OCI-LY1 (cell line): ENCODE data around the gene ADA.

Source experiments
- H2AFZ ChIP-seq: fragments of 200-600 bp; sonication (generic), shearing (Covaris generic); 2 replicates; pipeline ENCODE4 v1.6.0; 2014; ENCODE audit warnings: antibody characterized with exemption, mild to moderate bottlenecking, low read length
- H3F3A ChIP-seq: fragments of 200-600 bp; sonication (generic), shearing (Covaris generic); 2 replicates; pipeline ENCODE4 v1.6.0; 2014; ENCODE audit warnings: mild to moderate bottlenecking, antibody characterized with exemption, low read length, moderate library complexity; ENCODE audit not compliant: insufficient read depth
- H3K27ac ChIP-seq: fragments of 200-600 bp; sonication (generic); 2 replicates; pipeline ENCODE4 v1.5.1; 2014; ENCODE audit warnings: low read length, mixed run types, mild to moderate bottlenecking, low read depth; ENCODE audit not compliant: poor library complexity, severe bottlenecking
- H3K27me3 ChIP-seq: fragments of 200-600 bp; sonication (generic); 2 replicates; pipeline ENCODE4 v1.6.0; 2014; ENCODE audit warnings: antibody characterized with exemption, mild to moderate bottlenecking, low read length, moderate library complexity; ENCODE audit not compliant: insufficient read depth
- H3K36me3 ChIP-seq: fragments of 200-600 bp; sonication (generic); 2 replicates; pipeline ENCODE4 v1.6.1; 2014; ENCODE audit warnings: mild to moderate bottlenecking, antibody characterized with exemption, low read length, moderate library complexity, mixed read lengths; ENCODE audit not compliant: insufficient read depth
- H3K4me1 ChIP-seq: fragments of 200-600 bp; sonication (generic); 2 replicates; pipeline ENCODE4 v1.5.1; 2014; ENCODE audit warnings: mild to moderate bottlenecking, low read length, moderate library complexity; ENCODE audit not compliant: insufficient read depth, severe bottlenecking
- H3K4me2 ChIP-seq: fragments of 200-600 bp; sonication (generic), shearing (Covaris generic); 2 replicates; pipeline ENCODE4 v1.6.1; 2014; ENCODE audit warnings: low read length
- H3K4me3 ChIP-seq: fragments of 200-600 bp; sonication (generic); 2 replicates; pipeline ENCODE4 v1.5.1; 2014; ENCODE audit warnings: low read length, low read depth, mild to moderate bottlenecking, mixed read lengths; ENCODE audit not compliant: poor library complexity, severe bottlenecking
- H3K79me2 ChIP-seq: fragments of 200-600 bp; shearing (Covaris generic); 2 replicates; pipeline ENCODE4 v1.6.1; 2016; ENCODE audit warnings: mixed run types, low read length, mixed read lengths; ENCODE audit not compliant: insufficient read depth
- H3K9ac ChIP-seq: fragments of 200-600 bp; sonication (generic), shearing (Covaris generic); 2 replicates; pipeline ENCODE4 v1.6.1; 2014; ENCODE audit warnings: mild to moderate bottlenecking, low read length, mixed read lengths
- H3K9me2 ChIP-seq: fragments of 200-600 bp; sonication (generic), shearing (Covaris generic); 2 replicates; pipeline ENCODE4 v1.6.1; 2014; ENCODE audit warnings: low read depth, mild to moderate bottlenecking, low read length, mixed read lengths
- H3K9me3 ChIP-seq: fragments of 200-600 bp; shearing (Covaris generic); 2 replicates; pipeline ENCODE4 v1.6.1; 2014; ENCODE audit warnings: low read length, mixed read lengths
- H4K20me1 ChIP-seq: fragments of 200-600 bp; sonication (generic), shearing (Covaris generic); 2 replicates; pipeline ENCODE4 v1.6.0; 2016; ENCODE audit warnings: mild to moderate bottlenecking, low read length; ENCODE audit not compliant: insufficient read depth
- EZH2 ChIP-seq: fragments of 200-600 bp; sonication (generic), shearing (Covaris generic); IDR thresholded peaks from 2 replicates; pipeline ENCODE4 v1.8.0; 2017; ENCODE audit warnings: borderline replicate concordance, mixed run types, mild to moderate bottlenecking, antibody characterized with exemption, low read length, moderate library complexity, mixed read lengths
- TF ChIP-seq, protein P1 (sequence below): fragments of 200-600 bp; sonication (generic), shearing (Covaris generic); IDR thresholded peaks from 2 replicates; pipeline ENCODE4 v1.5.1; 2017; ENCODE audit warnings: mild to moderate bottlenecking, antibody characterized with exemption, low read length, moderate library complexity, mixed read lengths

Gene ADA

DNA sequence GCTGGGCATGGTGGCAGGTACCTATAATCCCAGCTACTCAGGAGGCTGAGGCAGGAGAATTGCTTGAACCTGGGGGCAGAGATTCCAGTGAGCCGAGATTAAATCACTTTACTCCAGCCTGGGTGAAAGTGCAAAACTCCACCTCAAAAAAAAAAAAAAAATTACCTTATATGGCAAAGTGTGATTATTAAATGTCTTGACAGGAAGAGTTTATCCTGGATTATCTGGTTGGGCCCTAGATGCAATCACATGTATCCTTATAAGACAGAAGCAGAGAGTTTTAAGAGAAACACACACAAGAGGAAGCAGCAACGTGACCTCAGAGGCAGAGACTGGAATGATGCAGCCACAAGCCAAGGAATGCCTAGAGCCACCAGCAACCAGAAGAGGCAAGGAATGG lies 11.0 kb downstream of the ADA start:
- H3K4me1 ChIP-seq: peaks cover 44% of the 10 kb centered on the region
- no peaks in the 10 kb centered on the region for H4K20me1 ChIP-seq
- no peak overlapping the region for H3K4me3 ChIP-seq
- TF ChIP-seq, protein P1, sequence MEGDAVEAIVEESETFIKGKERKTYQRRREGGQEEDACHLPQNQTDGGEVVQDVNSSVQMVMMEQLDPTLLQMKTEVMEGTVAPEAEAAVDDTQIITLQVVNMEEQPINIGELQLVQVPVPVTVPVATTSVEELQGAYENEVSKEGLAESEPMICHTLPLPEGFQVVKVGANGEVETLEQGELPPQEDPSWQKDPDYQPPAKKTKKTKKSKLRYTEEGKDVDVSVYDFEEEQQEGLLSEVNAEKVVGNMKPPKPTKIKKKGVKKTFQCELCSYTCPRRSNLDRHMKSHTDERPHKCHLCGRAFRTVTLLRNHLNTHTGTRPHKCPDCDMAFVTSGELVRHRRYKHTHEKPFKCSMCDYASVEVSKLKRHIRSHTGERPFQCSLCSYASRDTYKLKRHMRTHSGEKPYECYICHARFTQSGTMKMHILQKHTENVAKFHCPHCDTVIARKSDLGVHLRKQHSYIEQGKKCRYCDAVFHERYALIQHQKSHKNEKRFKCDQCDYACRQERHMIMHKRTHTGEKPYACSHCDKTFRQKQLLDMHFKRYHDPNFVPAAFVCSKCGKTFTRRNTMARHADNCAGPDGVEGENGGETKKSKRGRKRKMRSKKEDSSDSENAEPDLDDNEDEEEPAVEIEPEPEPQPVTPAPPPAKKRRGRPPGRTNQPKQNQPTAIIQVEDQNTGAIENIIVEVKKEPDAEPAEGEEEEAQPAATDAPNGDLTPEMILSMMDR: no peak
- no peak for TF ChIP-seq EZH2
- H3F3A ChIP-seq: no peaks in the 10 kb centered on the region
- no peak overlapping the region for H2AFZ ChIP-seq
- no peaks in the 10 kb centered on the region for H3K79me2 ChIP-seq
- no peak overlapping the region for H3K9ac ChIP-seq
- peak overlapping the region; percentile 95 for H3K27ac ChIP-seq
- no peaks in the 10 kb centered on the region; the same call in 1 of the 2 replicates for H3K9me3 ChIP-seq
- no peaks in the 10 kb centered on the region for H3K27me3 ChIP-seq
- H3K4me2 ChIP-seq: no peak overlapping the region
- H3K36me3 ChIP-seq: peaks cover 20% of the 10 kb centered on the region
- H3K9me2 ChIP-seq: no peaks in the 10 kb centered on the region

DNA sequence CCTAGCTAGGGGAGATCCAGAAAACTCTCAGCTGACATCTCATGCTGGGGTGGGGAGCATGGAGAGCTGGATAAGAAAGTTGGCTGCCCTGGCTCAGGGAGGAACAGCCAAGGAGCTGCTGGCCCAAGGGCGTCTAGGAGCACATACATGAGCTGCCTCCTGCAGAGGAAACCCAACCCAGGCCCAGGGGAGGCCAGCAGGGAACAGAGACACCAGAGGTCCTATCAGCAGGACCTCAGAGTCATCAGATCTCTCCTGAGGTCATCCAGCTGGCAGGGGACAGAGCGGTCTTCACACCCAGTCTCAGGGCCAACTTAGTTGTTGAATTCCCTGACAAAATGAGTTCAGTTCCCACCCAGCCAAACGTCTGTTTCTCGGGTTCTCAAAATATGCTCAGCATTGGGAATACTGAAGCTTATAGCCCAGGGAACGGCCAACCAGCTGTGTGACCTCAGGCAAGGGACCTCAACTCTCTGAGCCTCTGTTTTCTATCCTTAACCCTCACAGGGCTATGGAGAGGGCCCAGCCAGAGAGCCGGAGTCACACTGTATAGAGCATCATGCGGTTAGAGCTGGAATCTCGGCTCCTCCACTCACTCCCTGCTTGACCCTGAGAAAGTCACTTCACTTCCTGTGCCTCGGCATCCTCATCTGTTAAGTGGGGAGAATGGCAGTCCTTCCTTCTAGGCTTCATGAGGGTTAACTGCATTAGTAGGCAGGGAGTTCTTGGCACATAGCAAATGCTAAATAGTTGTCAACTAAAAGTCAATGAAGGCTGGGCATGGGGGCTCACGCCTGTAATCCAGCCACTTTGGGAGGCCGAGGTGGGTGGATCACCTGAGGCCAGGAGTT lies 13.8 kb downstream of the ADA start:
- H3K27ac ChIP-seq: no peak overlapping the region
- H3K4me3 ChIP-seq: no peak overlapping the region
- no peaks in the 10 kb centered on the region for H3F3A ChIP-seq
- no peak for TF ChIP-seq EZH2
- TF ChIP-seq, protein P1: no peak
- no peak overlapping the region for H3K9ac ChIP-seq
- peaks cover 17% of the 10 kb centered on the region for H3K4me1 ChIP-seq
- no peaks in the 10 kb centered on the region for H3K9me2 ChIP-seq
- no peaks in the 10 kb centered on the region for H3K27me3 ChIP-seq
- no peaks in the 10 kb centered on the region for H4K20me1 ChIP-seq
- no peak overlapping the region for H2AFZ ChIP-seq
- peaks cover 37% of the 10 kb centered on the region for H3K36me3 ChIP-seq
- H3K79me2 ChIP-seq: no peaks in the 10 kb centered on the region
- H3K9me3 ChIP-seq: no peaks in the 10 kb centered on the region; the same call in 1 of the 2 replicates
- no peak overlapping the region for H3K4me2 ChIP-seq

DNA sequence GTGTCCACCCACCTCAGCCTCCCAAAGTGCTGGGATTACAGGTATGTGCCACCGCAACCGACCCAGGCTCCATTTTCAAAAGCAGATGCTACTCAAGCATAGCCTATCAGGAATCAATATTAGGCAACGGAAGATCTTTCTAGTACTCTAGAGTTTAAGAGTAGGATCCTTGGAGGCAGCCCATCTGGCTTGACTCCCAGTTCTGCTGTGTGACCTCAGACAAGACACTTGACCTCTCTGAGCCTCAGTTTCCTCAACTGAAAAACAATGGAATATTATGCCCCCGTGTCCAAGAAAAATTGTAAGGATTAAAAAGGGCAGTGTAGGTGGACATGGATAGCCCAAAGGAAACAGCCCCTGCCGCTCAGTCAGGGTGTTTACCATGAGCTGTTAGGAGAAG lies 14.5 kb downstream of the ADA start:
- H3K36me3 ChIP-seq: peaks cover 37% of the 10 kb centered on the region

More for the DNA sequence above, 14.5 kb downstream of the ADA start:
- no peak overlapping the region for H2AFZ ChIP-seq
- H3K9me3 ChIP-seq: no peaks in the 10 kb centered on the region; the same call in 1 of the 2 replicates
- no peaks in the 10 kb centered on the region for H3F3A ChIP-seq
- no peaks in the 10 kb centered on the region for H3K9me2 ChIP-seq
- TF ChIP-seq, protein P1: no peak
- no peak for TF ChIP-seq EZH2
- no peak overlapping the region for H3K27ac ChIP-seq
- H3K9ac ChIP-seq: no peak overlapping the region
- no peak overlapping the region for H3K4me3 ChIP-seq
- H4K20me1 ChIP-seq: no peaks in the 10 kb centered on the region
- H3K27me3 ChIP-seq: no peaks in the 10 kb centered on the region
- H3K4me1 ChIP-seq: peaks cover 9% of the 10 kb centered on the region
- H3K79me2 ChIP-seq: no peaks in the 10 kb centered on the region
- no peak overlapping the region for H3K4me2 ChIP-seq
